HL-60 (cell line): ENCODE results near the gene TUBB4B.

Experiments used
- DNase-seq, 2 experiments: peaks; one replicate each; pipeline ENCODE4 v3.0.0-alpha.2; 2010 to 2020; ENCODE audit warnings: low read depth in 1 of 2, low spot score in 1 of 2
- H3K27ac ChIP-seq: fragments of 250-450 bp; sonication (Bioruptor Pico); replicated peaks from 2 replicates; pipeline ENCODE4 v1.5.1; 2020; ENCODE audit warnings: mild to moderate bottlenecking, moderate library complexity
- H3K27me3 ChIP-seq: fragments of 250-450 bp; sonication (Bioruptor Pico); 2 replicates; pipeline ENCODE4 v1.5.1; 2021; ENCODE audit warnings: mild to moderate bottlenecking, moderate library complexity; ENCODE audit not compliant: insufficient read depth, poor library complexity, severe bottlenecking
- H3K4me3 ChIP-seq: replicated peaks from 2 replicates; pipeline ENCODE4 v1.5.1; 2011; ENCODE audit warnings: mild to moderate bottlenecking, control low read depth, low read length; ENCODE audit not compliant: insufficient read depth
- GABPA ChIP-seq: IDR thresholded peaks from 2 replicates; pipeline ENCODE4 v1.6.1; 2012; ENCODE audit warnings: low read depth
- POLR2AphosphoS5 ChIP-seq: IDR thresholded peaks from 2 replicates; pipeline ENCODE4 v1.6.1; 2012; ENCODE audit warnings: low read depth
- REST ChIP-seq: IDR thresholded peaks from 2 replicates; pipeline ENCODE4 v1.6.1; 2012; ENCODE audit warnings: low read depth; ENCODE audit not compliant: insufficient replicate concordance
- SPI1 ChIP-seq: IDR thresholded peaks from 2 replicates; pipeline ENCODE4 v1.6.1; 2012; ENCODE audit warnings: low read depth, mild to moderate bottlenecking, borderline replicate concordance
- TF ChIP-seq, protein P1 (sequence below): IDR thresholded peaks from one replicate; pipeline ENCODE4 v1.5.1; 2011; ENCODE audit warnings: low read length, control low read depth, inconsistent platforms; ENCODE audit not compliant: insufficient read depth

The TUBB4B gene

DNA sequence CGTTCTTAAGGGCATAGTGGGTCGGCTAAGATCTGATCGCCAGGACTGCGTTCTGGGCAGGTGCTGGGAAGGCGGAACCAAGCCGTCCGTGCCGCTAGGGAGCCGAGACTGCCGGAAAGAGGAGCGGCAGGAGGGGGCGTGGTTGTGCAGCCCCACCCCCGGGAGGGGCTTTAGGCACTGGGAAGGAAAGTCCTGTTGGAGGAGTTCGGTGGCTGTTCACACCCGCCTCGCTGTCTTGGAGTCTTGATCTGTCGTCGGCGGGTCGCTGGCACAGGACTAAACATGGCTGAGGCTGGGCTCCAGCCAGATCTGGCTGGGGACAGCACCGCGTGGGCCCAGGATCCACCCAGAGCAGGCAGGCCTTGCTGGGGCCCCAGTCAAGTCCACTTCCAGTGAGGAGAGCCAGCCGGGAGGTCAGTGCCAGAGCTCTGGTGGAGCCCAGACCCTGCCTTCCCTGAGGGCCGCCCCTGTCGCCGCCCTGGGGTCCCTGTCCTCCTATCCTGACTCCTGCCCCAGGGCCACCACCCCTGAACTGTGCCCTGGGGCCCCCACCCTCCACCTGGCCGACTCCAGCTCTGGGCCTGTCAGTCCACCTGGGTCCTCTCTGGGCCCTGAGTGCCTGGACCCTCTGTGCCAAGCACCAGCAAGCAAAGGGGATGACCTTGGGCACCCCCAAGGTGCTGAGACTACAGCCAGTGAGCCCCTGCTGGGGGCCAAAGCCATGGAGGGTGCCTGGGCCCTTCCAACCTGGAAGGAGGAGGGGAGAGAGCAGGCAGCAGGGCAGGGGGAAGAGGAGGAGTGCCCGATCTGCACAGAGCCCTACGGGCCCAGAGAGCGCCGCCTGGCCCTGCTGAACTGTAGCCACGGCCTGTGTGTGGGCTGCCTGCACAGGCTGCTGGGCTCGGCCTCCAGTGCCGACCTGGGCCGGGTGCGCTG lies 23.5 kb upstream of the TUBB4B start:
- Histone ChIP-seq H3K4me3 (no peak overlapping the region), H3K27me3 (no peaks in the 10 kb centered on the region), H3K27ac (no peak overlapping the region)
- DNase-seq: no peak
- no peak for TF ChIP-seq POLR2AphosphoS5
- no peak for TF ChIP-seq REST
- TF ChIP-seq SPI1: no peak
- no peak for TF ChIP-seq GABPA
- TF ChIP-seq, protein P1, sequence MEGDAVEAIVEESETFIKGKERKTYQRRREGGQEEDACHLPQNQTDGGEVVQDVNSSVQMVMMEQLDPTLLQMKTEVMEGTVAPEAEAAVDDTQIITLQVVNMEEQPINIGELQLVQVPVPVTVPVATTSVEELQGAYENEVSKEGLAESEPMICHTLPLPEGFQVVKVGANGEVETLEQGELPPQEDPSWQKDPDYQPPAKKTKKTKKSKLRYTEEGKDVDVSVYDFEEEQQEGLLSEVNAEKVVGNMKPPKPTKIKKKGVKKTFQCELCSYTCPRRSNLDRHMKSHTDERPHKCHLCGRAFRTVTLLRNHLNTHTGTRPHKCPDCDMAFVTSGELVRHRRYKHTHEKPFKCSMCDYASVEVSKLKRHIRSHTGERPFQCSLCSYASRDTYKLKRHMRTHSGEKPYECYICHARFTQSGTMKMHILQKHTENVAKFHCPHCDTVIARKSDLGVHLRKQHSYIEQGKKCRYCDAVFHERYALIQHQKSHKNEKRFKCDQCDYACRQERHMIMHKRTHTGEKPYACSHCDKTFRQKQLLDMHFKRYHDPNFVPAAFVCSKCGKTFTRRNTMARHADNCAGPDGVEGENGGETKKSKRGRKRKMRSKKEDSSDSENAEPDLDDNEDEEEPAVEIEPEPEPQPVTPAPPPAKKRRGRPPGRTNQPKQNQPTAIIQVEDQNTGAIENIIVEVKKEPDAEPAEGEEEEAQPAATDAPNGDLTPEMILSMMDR: no peak

- H3K27ac ChIP-seq: no peak overlapping the region
- no peak for TF ChIP-seq REST
- no peak; the same call in 1 of the 2 replicates for TF ChIP-seq POLR2AphosphoS5
- TF ChIP-seq SPI1: no peak
- no peak for TF ChIP-seq GABPA
- TF ChIP-seq, protein P1: no peak
- no peak overlapping the region for H3K4me3 ChIP-seq
- no peak for DNase-seq
- no peaks in the 10 kb centered on the region for H3K27me3 ChIP-seq
Measured at GRCh38 chr9:137218212-137218753, 22.8 kb upstream of the TUBB4B start.

DNA sequence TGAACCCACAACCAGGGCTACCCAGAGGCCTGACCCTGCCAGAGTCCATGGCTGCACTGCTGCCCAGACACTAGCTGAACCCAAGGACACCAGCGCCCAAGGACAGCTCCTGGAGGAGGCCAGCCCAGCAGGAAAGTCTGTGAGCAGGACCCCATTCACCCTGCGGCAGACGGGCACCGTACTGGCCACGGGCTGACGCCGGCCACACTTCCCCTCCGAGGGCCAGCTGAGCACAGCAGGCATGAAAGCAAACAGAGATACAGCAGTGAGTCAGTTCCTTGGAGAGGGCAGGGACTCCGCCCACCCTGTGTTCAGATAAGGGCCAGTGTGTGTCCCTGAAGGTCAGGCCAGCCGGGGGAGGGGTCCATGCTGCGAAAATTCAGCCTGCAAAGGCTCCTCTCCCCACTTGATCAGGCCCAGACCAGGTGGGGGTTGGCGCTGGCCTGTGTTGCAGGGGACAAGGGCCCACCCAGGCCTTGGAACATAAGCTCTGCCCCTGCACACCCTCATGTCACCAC lies 22.3 kb upstream of the TUBB4B start:
- no peak overlapping the region for H3K27ac ChIP-seq
- no peak for TF ChIP-seq POLR2AphosphoS5
- TF ChIP-seq SPI1: no peak
- TF ChIP-seq REST: no peak
- no peak for TF ChIP-seq GABPA
- TF ChIP-seq, protein P1: no peak
- no peak overlapping the region for H3K4me3 ChIP-seq
- H3K27me3 ChIP-seq: no peaks in the 10 kb centered on the region
- no peak for DNase-seq
